Measurements from ENCODE around the gene CNTNAP5. TPM values are rescaled to one million over a fixed set of nuclear protein-coding genes. Genes with fewer than 3 reads are reported as not detected.

Gene CNTNAP5
- total RNA-seq, 1 donor from 2014 or later, result not detected

DNA sequence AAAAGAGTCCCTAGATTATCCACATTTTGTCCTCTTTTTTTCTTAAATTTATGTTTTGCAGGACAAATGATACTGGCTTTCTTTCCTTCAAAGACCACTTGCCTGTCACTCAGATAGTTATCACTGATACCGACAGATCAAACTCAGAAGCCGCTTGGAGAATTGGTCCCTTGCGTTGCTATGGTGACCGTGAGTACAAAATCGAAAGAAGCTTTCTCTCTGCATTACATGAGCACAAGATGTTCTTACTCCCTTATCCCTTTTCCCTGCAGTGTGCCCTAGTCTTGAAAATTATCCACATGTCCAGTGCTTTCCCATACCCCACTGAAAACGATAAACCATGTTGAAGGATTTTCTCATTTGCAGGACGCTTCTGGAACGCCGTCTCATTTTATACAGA is 738.5 kb downstream of the CNTNAP5 start:
- TF ChIP-seq, protein P1, sequence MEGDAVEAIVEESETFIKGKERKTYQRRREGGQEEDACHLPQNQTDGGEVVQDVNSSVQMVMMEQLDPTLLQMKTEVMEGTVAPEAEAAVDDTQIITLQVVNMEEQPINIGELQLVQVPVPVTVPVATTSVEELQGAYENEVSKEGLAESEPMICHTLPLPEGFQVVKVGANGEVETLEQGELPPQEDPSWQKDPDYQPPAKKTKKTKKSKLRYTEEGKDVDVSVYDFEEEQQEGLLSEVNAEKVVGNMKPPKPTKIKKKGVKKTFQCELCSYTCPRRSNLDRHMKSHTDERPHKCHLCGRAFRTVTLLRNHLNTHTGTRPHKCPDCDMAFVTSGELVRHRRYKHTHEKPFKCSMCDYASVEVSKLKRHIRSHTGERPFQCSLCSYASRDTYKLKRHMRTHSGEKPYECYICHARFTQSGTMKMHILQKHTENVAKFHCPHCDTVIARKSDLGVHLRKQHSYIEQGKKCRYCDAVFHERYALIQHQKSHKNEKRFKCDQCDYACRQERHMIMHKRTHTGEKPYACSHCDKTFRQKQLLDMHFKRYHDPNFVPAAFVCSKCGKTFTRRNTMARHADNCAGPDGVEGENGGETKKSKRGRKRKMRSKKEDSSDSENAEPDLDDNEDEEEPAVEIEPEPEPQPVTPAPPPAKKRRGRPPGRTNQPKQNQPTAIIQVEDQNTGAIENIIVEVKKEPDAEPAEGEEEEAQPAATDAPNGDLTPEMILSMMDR (IDR thresholded peaks at IDR 0.05; ENCODE audit: borderline replicate concordance), result no peak
- Histone ChIP-seq H3K27me3 (ENCODE audit: low read depth) (no peaks in the 10 kb centered on the region), H3K9me3 (replicated peaks) (no peaks in the 10 kb centered on the region), H3K27ac (replicated peaks) (no peak overlapping the region), H3K4me1 (no peaks in the 10 kb centered on the region), H3K36me3 (no peaks in the 10 kb centered on the region), H3K4me3 (no peak overlapping the region)
- intact Hi-C loops (cut with micrococcal nuclease), result no loop called here
- no peak for DNase-seq

DNA sequence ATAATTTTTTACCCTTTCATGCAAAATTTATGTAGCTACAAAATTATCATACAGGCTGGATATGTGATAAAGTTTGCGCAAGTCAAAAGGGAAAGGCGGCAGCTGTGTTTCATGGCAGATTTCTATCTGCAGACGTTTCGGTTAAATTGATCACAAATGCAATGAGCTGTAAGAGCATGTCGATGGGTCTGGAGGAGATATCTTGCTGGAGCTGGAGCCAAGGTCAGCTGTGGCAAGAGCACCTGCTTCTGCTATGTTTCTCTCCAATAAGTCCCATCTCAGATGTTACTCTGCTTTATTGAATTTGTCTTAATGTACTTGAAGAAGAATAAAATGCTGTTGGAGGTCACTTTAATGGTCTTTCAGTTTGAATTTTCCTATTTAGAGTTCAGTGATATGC is 749.7 kb downstream of the CNTNAP5 start:
- TF ChIP-seq, protein P1 (IDR thresholded peaks at IDR 0.05; ENCODE audit: borderline replicate concordance), result no peak
- H3K4me3 ChIP-seq, result no peak overlapping the region
- H3K27me3 ChIP-seq (ENCODE audit: low read depth), result no peaks in the 10 kb centered on the region
- H3K9me3 ChIP-seq (replicated peaks), result no peaks in the 10 kb centered on the region
- no peak for DNase-seq
- intact Hi-C loops (cut with micrococcal nuclease), result no loop called here
- no peaks in the 10 kb centered on the region for H3K36me3 ChIP-seq
- H3K27ac ChIP-seq (replicated peaks), result no peak overlapping the region
- no peaks in the 10 kb centered on the region for H3K4me1 ChIP-seq

DNA sequence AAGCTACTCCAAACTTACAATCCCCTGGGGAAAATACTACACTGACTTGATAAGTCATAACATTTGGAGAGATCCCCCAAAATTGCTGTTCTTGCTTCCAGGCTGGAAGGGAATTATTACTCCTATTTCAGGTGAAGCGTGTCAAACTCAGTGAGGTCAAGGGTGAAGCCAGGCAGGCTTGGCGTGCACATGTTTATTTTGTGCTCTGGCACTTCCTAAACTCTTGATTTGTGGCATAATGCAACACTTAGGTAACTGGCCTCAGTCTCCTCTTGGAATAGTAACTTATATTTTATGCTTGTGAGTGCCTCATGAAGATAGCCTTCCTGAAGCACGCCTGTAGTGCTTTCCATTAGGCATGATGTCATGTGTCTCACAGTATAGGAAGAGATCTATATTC is 751.2 kb downstream of the CNTNAP5 start:
- intact Hi-C loops (cut with micrococcal nuclease), result no loop called here

DNA sequence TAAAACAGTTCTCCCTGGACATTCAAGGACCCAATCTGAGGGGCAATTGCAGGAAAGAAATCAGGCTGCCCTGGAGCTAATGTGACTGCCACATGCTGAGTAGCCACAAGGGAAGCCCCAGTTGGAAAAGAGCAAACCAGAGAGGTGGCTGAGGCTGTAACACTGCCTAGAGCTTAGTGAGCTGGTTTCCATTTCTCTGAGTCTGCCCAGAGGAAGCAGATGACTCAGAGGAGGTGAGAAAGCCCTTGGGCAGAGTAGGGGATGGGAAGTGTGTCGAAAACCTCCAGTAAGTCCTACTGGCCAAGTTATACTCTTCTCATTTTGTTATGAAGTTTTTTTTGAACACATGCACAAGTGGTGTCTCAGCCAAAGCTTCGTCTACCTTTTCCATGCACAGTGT is 753.0 kb downstream of the CNTNAP5 start:
- intact Hi-C loops (cut with micrococcal nuclease), result no loop called here
- Histone ChIP-seq H3K36me3 (no peaks in the 10 kb centered on the region), H3K27ac (replicated peaks) (no peak overlapping the region), H3K4me3 (no peak overlapping the region), H3K4me1 (no peaks in the 10 kb centered on the region), H3K27me3 (ENCODE audit: low read depth) (no peaks in the 10 kb centered on the region), H3K9me3 (replicated peaks) (no peaks in the 10 kb centered on the region)
- TF ChIP-seq, protein P1 (IDR thresholded peaks at IDR 0.05; ENCODE audit: borderline replicate concordance), result no peak
- no peak for DNase-seq

More for the DNA sequence above, 751.2 kb downstream of the CNTNAP5 start:
- no peaks in the 10 kb centered on the region for H3K9me3 ChIP-seq (replicated peaks)
- no peaks in the 10 kb centered on the region for H3K4me1 ChIP-seq
- H3K36me3 ChIP-seq, result no peaks in the 10 kb centered on the region
- H3K27me3 ChIP-seq (ENCODE audit: low read depth), result no peaks in the 10 kb centered on the region
- TF ChIP-seq, protein P1 (IDR thresholded peaks at IDR 0.05; ENCODE audit: borderline replicate concordance), result no peak
- no peak for DNase-seq
- H3K27ac ChIP-seq (replicated peaks), result no peak overlapping the region
- no peak overlapping the region for H3K4me3 ChIP-seq

DNA sequence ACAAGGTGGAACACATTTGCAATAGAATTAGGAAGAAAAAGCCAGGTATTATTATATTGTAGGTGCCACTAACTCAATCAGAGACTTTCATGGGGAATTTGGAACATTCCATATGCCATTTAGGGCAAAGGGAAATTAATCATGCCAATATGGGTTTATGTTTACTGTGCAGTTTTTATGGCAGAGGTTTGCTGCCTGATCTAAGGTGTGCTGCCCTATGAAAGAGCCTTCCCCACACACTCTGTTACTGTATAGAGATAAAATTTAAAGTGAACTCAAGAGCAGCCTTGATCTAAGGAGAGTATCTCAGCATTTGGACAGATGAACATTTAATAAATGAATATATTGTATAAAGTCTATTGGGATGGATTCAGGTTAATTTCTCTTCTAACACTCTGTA is 771.6 kb downstream of the CNTNAP5 start:
- Histone ChIP-seq H3K36me3 (no peaks in the 10 kb centered on the region), H3K9me3 (replicated peaks) (no peaks in the 10 kb centered on the region), H3K4me3 (no peak overlapping the region), H3K27ac (replicated peaks) (no peak overlapping the region), H3K4me1 (no peaks in the 10 kb centered on the region), H3K27me3 (ENCODE audit: low read depth) (peaks cover 4% of the 10 kb centered on the region)
- no peak for DNase-seq
- TF ChIP-seq, protein P1 (IDR thresholded peaks at IDR 0.05; ENCODE audit: borderline replicate concordance), result no peak
- intact Hi-C loops (cut with micrococcal nuclease), result no loop called here

DNA sequence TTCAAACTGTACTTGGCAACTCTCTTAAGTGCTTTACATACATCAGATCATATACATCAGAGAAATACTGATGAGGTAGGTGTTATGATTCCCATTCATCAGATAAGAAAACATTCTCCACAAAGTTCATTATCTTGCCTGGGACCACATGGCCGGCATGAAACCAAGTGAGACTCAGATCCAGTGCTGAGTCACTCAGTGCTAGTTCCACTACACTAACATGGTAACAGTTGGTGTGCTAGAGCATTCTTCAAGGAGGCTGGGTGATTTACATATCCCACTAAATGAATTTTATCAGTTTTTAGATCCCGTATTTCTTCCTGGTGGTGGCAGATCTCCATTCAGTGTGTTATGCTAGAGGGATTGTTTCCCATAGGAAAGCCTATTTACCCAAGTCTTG is 772.0 kb downstream of the CNTNAP5 start:
- intact Hi-C loops (cut with micrococcal nuclease), result no loop called here
- no peak overlapping the region for H3K27ac ChIP-seq (replicated peaks)
- H3K36me3 ChIP-seq, result no peaks in the 10 kb centered on the region
- no peak overlapping the region for H3K4me3 ChIP-seq
- H3K27me3 ChIP-seq (ENCODE audit: low read depth), result peaks cover 4% of the 10 kb centered on the region
- no peaks in the 10 kb centered on the region for H3K9me3 ChIP-seq (replicated peaks)
- no peaks in the 10 kb centered on the region for H3K4me1 ChIP-seq
- TF ChIP-seq, protein P1 (IDR thresholded peaks at IDR 0.05; ENCODE audit: borderline replicate concordance), result no peak
- DNase-seq, result no peak
